Testis (tissue), 3 donors: Measurements from ENCODE around the gene GALNT7. TPM values are rescaled to one million over a fixed set of nuclear protein-coding genes. Genes with fewer than 3 reads are reported as not detected.

Source experiments
- DNase-seq: peaks from one replicate; pipeline ENCODE4 v3.0.0-alpha.2; 2019
- H3K27ac ChIP-seq, 2 donors: fragments of 200-600 bp; sonication (generic); one replicate each; pipeline ENCODE4 v1.5.1; 2019
- H3K27me3 ChIP-seq: fragments of 200-600 bp; sonication (generic); one replicate; pipeline ENCODE4 v1.5.1; 2019
- H3K36me3 ChIP-seq: fragments of 200-600 bp; sonication (generic); one replicate; pipeline ENCODE4 v1.5.1; 2017; ENCODE audit warnings: low read depth; ENCODE audit errors: missing control alignments
- H3K4me1 ChIP-seq: fragments of 200-600 bp; sonication (generic); one replicate; pipeline ENCODE4 v1.5.1; 2019
- H3K4me3 ChIP-seq, 2 donors: fragments of 200-600 bp; sonication (generic); one replicate each; pipeline ENCODE4 v1.5.1; 2017 to 2019
- H3K9me3 ChIP-seq: fragments of 200-600 bp; sonication (generic); one replicate; pipeline ENCODE4 v1.5.1; 2017
- POLR2A ChIP-seq: fragments of 450-650 bp; IDR thresholded peaks from one replicate; pipeline ENCODE4 v1.6.1; 2017; ENCODE audit warnings: antibody characterized with exemption, mild to moderate bottlenecking, moderate library complexity
- WGBS, 2 donors: methylation state at CpG; one replicate each; pipeline ENCODE4 v1.1.5; 2018; 5-methylcytosine and 5-hydroxymethylcytosine counted together
- intact Hi-C: fragments of 100-400 bp; cut with DNase I; formaldehyde crosslinking; loops from one replicate; pipeline ENCODE4 v1.15.1; 2023; ENCODE audit warnings: low total_unique reads
- polyA plus RNA-seq: library from polyadenylated mRNA; stranded (reverse); fragments of 350-450 nt; fragmentation: Illumina TruSeq; extraction: RNeasy Lipid Tissue Mini Kit (QIAGEN cat#74804); gene quantifications from one replicate; pipeline ENCODE4 v1.2.3, GENCODE V29; 2014; ENCODE audit warnings: low read depth, low replicate concordance; ENCODE audit not compliant: insufficient read depth
- total RNA-seq, 2 donors: library from RNA; depleted of rRNA; stranded (reverse); fragments of >200 nt; gene quantifications; one replicate each; pipeline ENCODE4 v1.2.3, GENCODE V29; 2016
- TF ChIP-seq, protein P1 (sequence below), 3 experiments: fragments of 450-650 bp in 2 of 3; fragments of 200-600 bp in 1 of 3; sonication (generic) in 1 of 3; IDR thresholded peaks; one replicate each; pipeline ENCODE4 v1.5.1; 2016 to 2019; ENCODE audit warnings: antibody characterized with exemption in 3 of 3, mild to moderate bottlenecking in 2 of 3, moderate library complexity in 1 of 3

Gene GALNT7
- total and polyA plus RNA-seq, 3 donors from 2014 or later: 18.0 to 32.0 (median 28.8) TPM

DNA sequence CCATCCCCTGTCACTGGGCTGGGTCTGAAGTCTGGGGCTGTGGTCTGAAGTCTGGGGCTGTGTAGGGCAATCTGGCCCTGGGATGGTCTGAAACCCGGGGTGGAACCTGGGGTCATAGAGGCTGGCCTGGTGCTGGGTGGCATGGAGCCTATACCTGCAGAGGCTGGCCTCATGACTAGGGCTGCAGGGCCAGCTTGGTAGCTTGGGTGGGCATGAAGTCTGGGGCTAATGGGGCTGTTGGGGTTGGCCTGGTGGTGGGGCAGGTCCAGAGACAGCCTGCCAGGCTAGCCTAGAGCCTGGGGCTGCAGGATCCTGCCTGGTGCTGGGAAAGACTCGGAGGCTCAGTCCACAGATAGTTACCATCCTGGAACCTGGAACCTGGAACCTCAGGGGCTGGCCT is 37.0 kb downstream of the GALNT7 start:
- Histone ChIP-seq H3K27me3 (no peaks in the 10 kb centered on the region), H3K36me3 (no peaks in the 10 kb centered on the region), H3K4me3 (no peak overlapping the region), H3K4me1 (no peaks in the 10 kb centered on the region), H3K27ac (no peak overlapping the region), H3K9me3 (no peaks in the 10 kb centered on the region)
- 95 to 100% methylated on average over 1 to 2 of the region's 2 CpGs for WGBS, 2 donors
- DNase-seq: no peak
- intact Hi-C loops: no loop called here
- TF ChIP-seq, protein P1, sequence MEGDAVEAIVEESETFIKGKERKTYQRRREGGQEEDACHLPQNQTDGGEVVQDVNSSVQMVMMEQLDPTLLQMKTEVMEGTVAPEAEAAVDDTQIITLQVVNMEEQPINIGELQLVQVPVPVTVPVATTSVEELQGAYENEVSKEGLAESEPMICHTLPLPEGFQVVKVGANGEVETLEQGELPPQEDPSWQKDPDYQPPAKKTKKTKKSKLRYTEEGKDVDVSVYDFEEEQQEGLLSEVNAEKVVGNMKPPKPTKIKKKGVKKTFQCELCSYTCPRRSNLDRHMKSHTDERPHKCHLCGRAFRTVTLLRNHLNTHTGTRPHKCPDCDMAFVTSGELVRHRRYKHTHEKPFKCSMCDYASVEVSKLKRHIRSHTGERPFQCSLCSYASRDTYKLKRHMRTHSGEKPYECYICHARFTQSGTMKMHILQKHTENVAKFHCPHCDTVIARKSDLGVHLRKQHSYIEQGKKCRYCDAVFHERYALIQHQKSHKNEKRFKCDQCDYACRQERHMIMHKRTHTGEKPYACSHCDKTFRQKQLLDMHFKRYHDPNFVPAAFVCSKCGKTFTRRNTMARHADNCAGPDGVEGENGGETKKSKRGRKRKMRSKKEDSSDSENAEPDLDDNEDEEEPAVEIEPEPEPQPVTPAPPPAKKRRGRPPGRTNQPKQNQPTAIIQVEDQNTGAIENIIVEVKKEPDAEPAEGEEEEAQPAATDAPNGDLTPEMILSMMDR (IDR thresholded peaks at IDR 0.05): no peak

DNA sequence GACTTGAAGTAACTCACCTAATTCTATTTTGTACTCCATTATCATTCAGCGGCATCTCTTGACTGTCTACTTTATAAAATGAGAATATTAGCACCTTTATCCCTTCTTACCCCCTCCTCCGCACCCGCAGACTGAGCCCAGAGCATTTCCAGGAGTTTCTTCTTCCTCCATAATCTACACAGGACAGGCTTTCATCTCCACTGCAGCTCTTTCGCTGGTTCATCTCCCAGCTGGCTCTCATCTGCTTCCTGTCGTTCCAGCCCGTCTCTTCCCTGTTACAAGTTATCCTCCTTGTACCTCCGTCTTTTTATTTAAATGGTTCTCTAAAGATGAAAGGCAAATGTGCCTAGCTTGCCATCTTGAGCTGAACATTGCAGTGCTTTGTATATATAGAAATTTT is 39.8 kb downstream of the GALNT7 start:
- H3K36me3 ChIP-seq: no peaks in the 10 kb centered on the region
- TF ChIP-seq, protein P1 (IDR thresholded peaks at IDR 0.05): no peak
- no peak for TF ChIP-seq POLR2A
- no peaks in the 10 kb centered on the region for H3K27me3 ChIP-seq
- intact Hi-C loops: no loop called here
- no peaks in the 10 kb centered on the region for H3K4me1 ChIP-seq
- no peak overlapping the region for H3K4me3 ChIP-seq
- no peak overlapping the region for H3K27ac ChIP-seq
- no peak for DNase-seq
- WGBS, 2 donors: 77 to 84% methylated on average over 7 of the region's 7 CpGs
- H3K9me3 ChIP-seq: no peaks in the 10 kb centered on the region

DNA sequence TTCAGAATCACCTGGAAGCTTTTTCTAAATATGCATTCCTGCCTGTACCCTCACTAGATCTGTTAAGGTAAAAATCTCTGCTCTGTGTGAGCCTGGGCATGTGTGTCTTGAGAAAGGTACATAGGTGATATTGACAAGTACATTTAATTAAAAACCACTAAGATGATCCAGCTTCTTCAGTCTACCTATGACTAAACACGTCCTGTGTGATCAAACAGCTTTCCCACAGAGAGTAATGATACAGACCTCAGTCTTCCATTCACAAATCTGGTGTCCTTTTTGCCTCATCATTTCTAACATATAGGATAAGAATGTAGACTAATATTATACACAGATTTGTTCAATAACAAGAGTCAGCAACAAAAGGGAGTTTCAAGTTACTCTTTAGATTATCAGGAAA is 42.6 kb downstream of the GALNT7 start:
- H3K4me1 ChIP-seq: peaks cover 10% of the 10 kb centered on the region
- no peaks in the 10 kb centered on the region for H3K36me3 ChIP-seq
- DNase-seq: no peak
- H3K9me3 ChIP-seq: no peaks in the 10 kb centered on the region
- intact Hi-C loops: no loop called here
- TF ChIP-seq, protein P1 (IDR thresholded peaks at IDR 0.05): no peak
- no peak for TF ChIP-seq POLR2A
- H3K27ac ChIP-seq: no peak overlapping the region
- H3K27me3 ChIP-seq: no peaks in the 10 kb centered on the region
- 71 to 90% methylated on average over 1 of the region's 1 CpG for WGBS, 2 donors
- H3K4me3 ChIP-seq: no peak overlapping the region

DNA sequence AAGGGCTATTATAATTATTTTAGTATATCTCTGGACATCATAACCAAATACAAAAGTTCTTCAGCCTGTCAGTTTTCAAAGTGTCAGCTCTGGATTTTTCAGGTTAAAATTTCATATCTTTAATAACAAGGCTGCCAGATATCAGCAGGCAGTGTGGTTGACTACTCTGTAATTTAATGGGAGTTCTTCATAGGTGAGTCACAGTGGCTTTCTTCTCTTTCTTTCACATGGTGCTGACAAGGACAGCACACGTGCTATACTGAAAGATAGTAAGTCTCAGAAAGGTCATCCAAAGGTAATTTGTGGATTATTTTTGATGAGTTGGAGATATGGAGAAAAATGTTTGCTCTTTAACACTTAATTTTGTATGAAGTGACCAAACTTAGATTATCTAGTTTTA is 43.2 kb downstream of the GALNT7 start:
- Histone ChIP-seq H3K9me3 (no peaks in the 10 kb centered on the region), H3K27ac (no peak overlapping the region), H3K4me1 (peaks cover 10% of the 10 kb centered on the region), H3K27me3 (no peaks in the 10 kb centered on the region), H3K4me3 (no peak overlapping the region), H3K36me3 (no peaks in the 10 kb centered on the region)
- intact Hi-C loops: no loop called here
- TF ChIP-seq POLR2A: no peak
- TF ChIP-seq, protein P1 (IDR thresholded peaks at IDR 0.05): no peak
- WGBS, 2 donors: 50 to 83% methylated on average over 1 of the region's 1 CpG
- DNase-seq: no peak

DNA sequence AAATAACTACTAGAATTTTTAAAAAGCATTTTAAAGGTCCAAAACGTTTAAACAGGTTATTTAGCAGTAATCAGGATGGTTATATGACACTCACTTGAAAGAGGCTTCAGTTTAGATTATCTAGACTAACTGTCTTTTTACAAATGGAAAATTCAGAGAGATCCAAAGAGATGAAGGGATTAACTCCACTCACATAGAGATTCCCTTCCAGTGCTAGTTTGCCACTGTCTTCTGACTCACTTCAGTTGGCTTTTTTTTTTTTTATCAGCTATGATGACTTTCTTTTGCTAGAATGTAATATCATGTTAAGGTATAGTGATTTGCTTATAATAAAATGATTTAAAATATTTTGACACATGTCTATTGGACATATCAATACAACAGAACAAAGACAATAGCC is 43.8 kb downstream of the GALNT7 start:
- H3K27ac ChIP-seq: no peak overlapping the region
- H3K27me3 ChIP-seq: no peaks in the 10 kb centered on the region
- H3K4me3 ChIP-seq: no peak overlapping the region
- DNase-seq: no peak
- TF ChIP-seq, protein P1 (IDR thresholded peaks at IDR 0.05): no peak
- TF ChIP-seq POLR2A: no peak
- no peaks in the 10 kb centered on the region for H3K36me3 ChIP-seq
- intact Hi-C loops: no loop called here
- peaks cover 10% of the 10 kb centered on the region for H3K4me1 ChIP-seq
- 60 to 66% methylated on average over 1 of the region's 1 CpG for WGBS, 2 donors
- no peaks in the 10 kb centered on the region for H3K9me3 ChIP-seq
